Gastroesophageal sphincter (tissue), 3 donors: ENCODE data around the gene CSF2.

ENCODE experiments used
- EP300 ChIP-seq: sonication (generic); formaldehyde crosslinking; IDR thresholded peaks from one replicate; pipeline ENCODE4 v1.6.1; 2017; ENCODE audit warnings: antibody characterized with exemption, mild to moderate bottlenecking
- POLR2A ChIP-seq, 2 donors: fragments of 450-650 bp; IDR thresholded peaks; one replicate each; pipeline ENCODE4 v1.6.1; 2017; ENCODE audit warnings: antibody characterized with exemption in 2 of 2, mild to moderate bottlenecking in 2 of 2, moderate library complexity in 1 of 2
- POLR2AphosphoS5 ChIP-seq: sonication (generic); formaldehyde crosslinking; IDR thresholded peaks from one replicate; pipeline ENCODE4 v1.6.1; 2017; ENCODE audit warnings: antibody characterized with exemption
- TF ChIP-seq, protein P1 (sequence below), 4 experiments: fragments of 200-600 bp in 2 of 4; fragments of 450-650 bp in 2 of 4; sonication (generic) in 1 of 4; IDR thresholded peaks; one replicate each; pipeline ENCODE4 v1.5.1; 2017 to 2019; ENCODE audit warnings: antibody characterized with exemption in 4 of 4, mild to moderate bottlenecking in 2 of 4, moderate library complexity in 2 of 4

DNA sequence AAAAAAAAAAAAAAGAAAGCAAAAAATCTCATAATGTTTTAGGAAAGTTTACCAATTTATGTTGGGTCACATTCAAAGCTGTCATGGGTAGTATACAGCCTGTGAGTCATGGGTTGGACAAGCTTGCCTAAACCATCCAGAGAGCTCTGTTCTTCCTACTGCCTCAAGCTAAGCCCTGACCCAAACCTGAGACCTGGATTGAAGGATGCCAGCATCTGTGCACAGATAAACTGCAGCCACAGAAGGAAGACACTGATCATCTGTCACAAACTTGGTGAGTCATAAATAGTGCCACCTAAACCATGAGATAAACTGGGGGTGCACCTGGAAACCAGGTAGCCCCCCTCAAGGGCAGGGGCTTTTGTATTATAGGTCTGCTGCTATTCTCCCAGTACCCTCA is 31.0 kb downstream of the CSF2 start:
- TF ChIP-seq, protein P1, sequence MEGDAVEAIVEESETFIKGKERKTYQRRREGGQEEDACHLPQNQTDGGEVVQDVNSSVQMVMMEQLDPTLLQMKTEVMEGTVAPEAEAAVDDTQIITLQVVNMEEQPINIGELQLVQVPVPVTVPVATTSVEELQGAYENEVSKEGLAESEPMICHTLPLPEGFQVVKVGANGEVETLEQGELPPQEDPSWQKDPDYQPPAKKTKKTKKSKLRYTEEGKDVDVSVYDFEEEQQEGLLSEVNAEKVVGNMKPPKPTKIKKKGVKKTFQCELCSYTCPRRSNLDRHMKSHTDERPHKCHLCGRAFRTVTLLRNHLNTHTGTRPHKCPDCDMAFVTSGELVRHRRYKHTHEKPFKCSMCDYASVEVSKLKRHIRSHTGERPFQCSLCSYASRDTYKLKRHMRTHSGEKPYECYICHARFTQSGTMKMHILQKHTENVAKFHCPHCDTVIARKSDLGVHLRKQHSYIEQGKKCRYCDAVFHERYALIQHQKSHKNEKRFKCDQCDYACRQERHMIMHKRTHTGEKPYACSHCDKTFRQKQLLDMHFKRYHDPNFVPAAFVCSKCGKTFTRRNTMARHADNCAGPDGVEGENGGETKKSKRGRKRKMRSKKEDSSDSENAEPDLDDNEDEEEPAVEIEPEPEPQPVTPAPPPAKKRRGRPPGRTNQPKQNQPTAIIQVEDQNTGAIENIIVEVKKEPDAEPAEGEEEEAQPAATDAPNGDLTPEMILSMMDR (IDR thresholded peaks at IDR 0.05) = no peak
- no peak for TF ChIP-seq POLR2A (IDR thresholded peaks at IDR 0.05)
- TF ChIP-seq EP300 = no peak
- TF ChIP-seq POLR2AphosphoS5 = no peak
